ENCODE data around the gene KLHDC1.
"Not testable (repeated sequence)": the region's sequence is repeated elsewhere in the genome, so short reads cannot be mapped to it uniquely, and the experiment has no call there.

Gene KLHDC1, protein sequence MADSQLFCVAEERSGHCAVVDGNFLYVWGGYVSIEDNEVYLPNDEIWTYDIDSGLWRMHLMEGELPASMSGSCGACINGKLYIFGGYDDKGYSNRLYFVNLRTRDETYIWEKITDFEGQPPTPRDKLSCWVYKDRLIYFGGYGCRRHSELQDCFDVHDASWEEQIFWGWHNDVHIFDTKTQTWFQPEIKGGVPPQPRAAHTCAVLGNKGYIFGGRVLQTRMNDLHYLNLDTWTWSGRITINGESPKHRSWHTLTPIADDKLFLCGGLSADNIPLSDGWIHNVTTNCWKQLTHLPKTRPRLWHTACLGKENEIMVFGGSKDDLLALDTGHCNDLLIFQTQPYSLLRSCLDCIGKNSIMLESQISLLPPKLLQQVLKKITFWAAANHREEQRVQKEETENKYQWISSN

DNA sequence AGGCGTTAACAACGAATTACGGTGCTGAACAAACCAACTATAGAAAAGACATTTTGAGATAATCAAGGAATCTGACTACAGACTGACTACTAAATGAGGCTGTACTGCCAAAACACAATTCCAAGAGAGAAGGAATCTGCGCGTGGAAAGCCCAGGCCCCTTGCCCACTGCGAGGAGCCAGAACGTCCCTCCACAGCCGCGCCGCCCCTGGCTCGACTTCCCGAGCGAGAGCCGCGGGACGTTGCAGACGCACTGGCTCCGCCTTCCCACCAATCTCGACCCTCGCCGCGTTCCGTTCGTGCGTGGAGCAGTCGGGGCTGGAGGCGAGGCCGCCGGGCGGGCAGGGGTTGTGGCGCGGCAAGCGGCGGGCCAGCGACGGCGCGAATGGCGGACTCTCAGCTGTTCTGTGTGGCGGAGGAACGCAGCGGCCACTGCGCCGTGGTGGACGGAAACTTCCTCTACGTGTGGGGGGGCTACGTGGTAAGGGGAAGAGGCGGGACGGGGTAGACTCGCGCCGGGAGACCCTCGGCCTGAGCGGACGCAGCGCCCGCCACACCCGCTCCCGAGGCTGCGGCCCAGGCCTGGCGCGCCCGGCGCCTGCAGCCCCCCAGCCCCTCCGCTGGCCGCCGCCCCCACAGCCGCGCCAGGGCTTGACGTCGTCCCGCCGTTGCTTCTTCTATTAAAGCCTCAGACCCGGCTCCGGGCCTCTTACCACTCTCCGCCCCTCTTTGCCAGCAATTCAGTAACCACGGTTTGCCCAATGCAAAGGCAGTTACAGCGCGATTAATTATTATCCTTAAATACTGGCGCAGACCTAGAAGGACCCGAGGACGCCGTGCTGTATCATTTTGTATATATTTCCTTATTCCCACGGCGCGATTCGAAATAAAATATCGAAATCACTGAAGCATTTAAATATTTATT lies at the start of gene KLHDC1:
Gene KLHDC1, plus strand, starts transcription at position 310 of the 924 bp plus-strand sequence. Its CDS starts 75 bp downstream, at position 385.
- in situ Hi-C loops (cut with MboI; ENCODE audit: low sequenced_read_pairs): no loop called here

DNA sequence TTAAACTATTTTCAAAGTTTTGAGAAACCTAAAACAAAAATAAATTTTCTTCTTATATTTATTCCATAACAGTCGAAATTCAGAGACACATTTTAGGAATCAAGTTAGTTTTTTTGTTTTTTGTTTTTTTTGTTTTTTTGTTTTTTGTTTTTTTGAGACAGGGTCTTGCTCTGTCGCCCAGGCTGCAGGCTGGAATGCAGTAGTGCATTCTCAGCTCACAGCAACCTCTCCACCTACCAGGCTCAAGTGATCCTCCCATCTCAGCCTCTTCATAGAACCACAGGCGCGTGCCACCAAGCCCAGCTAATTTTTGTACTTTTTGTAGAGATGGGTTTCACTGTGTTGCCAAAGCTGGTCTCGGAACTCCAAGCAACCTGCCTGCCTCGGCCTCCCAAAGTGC lies 39.4 kb upstream of the KLHDC1 start:
- in situ Hi-C loops (cut with MboI; ENCODE audit: low sequenced_read_pairs): no loop called here

DNA sequence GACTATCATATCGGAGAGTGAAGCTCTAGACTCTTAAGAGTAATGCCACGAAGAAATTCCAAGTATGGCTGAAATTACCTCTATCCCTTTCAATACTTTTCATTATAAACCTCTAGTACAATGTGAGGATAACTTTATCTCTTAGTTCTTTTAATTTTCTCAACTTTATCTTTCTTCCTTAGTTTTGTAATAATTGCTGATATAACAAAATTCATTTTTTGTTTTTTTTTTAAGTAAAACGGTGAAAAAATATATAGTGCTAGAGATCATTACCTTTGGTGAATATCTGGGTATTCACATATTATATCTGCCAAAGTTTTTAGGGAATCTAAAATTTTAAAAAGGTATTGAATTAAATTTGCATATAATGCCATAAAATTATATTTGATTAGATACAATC lies 38.4 kb upstream of the KLHDC1 start:
- in situ Hi-C loops (cut with MboI; ENCODE audit: low sequenced_read_pairs): no loop called here

DNA sequence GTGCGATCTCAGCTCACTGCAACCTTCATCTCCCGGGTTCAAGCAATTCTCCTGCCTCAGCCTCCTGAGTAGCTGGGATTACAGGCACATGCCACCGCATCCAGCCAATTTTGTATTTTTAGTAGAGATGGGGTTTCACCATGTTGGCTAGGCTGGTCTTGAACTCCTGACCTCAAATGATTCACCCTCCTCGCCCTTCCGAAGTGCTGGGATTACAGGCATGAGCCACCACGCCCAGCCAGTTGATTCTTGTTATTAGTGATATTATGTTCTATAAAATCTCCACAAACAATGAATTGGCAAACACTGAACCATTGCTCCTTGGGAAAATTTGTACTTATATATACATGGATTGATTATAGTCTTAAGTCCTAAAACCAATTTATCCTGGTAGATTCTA lies 35.4 kb upstream of the KLHDC1 start:
- in situ Hi-C loops (cut with MboI; ENCODE audit: low sequenced_read_pairs): not testable (repeated sequence)

DNA sequence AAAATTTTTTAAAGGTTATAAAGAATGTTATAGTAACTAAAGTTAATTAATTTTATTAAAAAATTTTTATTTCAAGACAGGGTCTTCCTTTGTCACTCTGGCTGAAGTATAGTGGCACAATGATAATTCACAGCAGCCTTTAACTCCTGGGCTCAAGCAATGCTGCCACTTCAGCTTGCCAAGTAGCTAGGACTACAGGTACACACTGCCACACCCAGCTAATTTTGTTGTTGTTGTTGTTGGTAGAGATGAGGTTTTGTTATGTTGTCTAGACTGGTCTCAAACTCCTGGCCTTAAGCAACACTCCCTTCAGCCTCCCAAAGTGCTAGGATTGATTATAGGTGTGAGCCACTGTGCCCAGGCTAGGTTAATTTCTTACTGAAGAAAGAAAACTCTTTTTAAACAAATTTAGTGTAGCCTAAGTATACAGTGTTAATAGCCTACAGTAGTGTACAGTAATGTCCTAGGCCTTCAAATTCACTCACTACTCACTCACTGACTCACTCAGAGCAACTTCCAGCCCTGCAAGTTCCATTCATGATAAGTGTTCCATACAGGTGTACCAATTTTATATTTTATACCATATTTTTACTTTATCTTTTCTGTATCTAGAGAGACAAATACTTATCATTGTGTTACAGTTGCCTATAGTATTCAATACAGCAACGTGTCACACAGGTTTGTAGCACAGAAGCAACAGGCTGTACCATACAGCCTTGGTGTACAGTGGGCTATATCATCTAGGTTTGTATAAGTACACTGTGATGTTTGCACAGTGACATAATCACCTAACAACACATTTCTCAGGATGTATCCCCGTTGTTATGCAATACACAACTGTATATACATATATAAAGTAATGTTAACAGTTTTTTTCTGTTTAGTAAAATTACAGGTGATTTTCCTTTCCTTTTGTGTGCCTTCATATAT lies 33.1 kb upstream of the KLHDC1 start:
- in situ Hi-C loops (cut with MboI; ENCODE audit: low sequenced_read_pairs): no loop called here

DNA sequence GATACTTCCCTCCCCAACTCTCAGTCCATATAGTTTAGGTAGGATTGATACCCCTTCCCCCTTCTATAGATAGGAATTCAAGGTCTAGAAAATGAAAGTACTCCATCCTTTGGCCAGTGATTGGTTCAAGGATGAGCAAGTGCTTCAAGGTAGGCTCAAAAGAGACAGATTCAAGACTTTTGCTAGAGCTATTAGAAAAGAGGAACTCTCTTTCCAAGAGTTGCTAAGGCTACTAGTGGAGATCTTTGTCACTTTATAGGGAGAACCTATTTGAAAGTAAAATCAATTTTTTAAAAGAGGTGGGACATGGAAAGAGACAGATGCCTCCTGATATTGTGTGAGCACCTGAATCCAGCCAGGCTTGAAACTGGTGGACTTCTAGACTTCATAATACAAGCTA lies 22.4 kb upstream of the KLHDC1 start:
- in situ Hi-C loops (cut with MboI; ENCODE audit: low sequenced_read_pairs): no loop called here

DNA sequence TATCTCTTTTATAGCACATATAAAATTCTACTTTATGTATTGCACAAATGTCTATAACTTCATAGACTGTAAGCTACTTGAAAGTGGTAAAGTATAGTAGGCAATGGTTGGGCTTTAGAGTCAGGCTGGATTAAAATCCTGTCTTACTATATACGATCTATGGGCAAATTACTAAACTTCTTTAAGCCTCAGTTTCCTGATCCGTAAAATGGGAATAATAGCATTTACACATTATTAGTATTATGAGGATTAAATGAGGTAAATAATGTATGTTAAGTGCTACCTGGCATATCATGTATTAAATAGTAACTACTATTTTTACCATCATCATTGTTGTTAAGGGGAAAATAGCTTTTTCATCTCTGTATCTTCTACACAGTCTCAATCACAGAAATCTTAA lies 19.3 kb upstream of the KLHDC1 start:
- in situ Hi-C loops (cut with MboI; ENCODE audit: low sequenced_read_pairs): no loop called here

DNA sequence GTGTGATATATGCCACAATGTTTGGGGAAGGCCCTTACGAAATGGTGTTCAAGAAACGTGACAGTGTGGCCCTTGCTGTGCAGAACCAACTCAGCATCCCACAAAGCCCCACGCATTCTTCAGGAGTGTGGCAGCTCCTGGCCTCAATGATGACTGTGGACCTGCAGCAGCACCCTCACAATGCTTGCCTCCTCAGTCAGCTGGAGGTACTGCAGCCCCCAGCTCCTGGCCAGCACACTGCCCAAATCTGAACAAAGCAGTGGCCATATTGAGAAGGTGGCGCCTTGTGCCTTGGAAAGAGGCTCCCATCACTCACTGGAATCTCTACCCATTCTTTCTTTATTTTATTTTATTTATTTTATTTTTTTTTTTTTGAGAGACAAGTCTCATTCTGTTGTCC lies 15.3 kb upstream of the KLHDC1 start:
- in situ Hi-C loops (cut with MboI; ENCODE audit: low sequenced_read_pairs): no loop called here

DNA sequence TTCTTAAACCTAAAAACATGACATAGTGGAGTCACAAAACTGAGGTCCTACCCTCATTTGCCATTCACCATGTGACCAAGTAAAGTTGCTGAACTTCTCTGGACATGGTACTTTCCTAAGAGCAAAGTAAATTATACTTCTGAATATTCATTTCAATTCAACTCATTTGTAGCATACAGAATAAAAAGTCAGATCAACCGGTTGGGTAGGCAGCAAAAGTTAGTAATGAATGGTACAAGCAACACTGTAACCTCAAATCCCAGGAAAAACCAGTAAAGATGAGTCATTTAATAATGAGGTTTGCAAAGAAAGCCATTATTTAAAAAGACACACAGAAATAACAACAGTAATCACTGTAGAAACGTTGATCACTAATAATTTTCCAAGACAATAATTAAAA lies 13.6 kb upstream of the KLHDC1 start:
- in situ Hi-C loops (cut with MboI; ENCODE audit: low sequenced_read_pairs): no loop called here

DNA sequence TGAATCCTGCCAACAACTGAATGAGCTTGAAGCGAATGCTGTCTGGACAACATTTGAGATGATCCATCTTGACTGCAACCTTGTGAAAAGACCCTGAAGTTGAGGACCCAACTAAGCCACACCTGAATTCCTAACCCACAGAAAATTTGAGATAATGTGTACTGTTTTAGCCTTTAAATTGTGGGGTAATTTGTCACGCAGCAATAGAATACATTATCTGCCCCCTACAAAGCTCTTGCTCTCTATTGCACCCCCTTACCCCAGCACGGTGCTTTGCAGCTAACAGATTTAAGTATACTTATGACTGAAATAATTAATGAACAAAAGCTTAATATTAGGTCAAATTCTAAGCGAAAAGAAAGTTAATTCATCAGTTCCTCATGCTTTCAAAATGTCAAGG lies 6.5 kb upstream of the KLHDC1 start:
- in situ Hi-C loops (cut with MboI; ENCODE audit: low sequenced_read_pairs): no loop called here

DNA sequence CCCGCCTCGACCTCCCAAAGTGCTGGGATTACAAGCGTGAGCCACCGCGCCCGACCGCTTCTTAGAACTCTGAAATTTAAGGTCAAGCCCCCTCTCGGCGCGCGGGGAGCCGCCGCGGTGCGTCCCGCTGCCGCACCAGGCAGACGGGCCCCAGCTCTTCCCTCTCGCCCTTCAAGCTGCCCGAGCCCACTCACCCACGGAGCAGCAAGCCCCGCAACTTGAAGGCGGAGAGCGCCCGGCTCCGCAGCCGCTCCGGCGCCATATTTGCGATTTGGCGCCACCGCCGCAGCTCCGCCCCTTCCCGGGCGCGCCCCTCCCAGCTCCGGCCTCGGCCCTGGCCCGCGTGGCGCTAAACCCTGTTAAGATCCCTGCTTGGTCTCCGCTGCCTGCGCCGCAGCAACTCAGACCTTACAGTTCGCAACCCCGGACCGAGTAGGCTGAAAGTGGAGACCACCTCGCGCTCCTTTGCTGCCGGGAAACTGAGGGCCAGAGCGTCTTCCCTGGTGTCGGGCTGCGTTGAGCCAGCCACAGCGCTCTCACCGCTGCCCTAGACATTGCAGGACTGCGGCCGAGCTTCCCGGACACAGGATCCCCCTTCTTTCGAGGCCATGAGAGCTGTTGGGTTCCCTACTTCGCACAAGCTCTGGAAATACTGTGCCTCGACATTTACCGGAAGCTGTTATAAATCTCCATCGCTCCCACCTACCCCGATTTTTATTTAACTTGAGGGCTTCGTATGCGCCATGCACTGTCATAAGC lies 4.8 kb upstream of the KLHDC1 start, which contains the start of gene POLE2:
Gene POLE2, minus strand, starts transcription at position 273 of the 759 bp plus-strand sequence. Its CDS starts 11 bp downstream, at position 262.
- in situ Hi-C loops (cut with MboI; ENCODE audit: low sequenced_read_pairs): no loop called here

DNA sequence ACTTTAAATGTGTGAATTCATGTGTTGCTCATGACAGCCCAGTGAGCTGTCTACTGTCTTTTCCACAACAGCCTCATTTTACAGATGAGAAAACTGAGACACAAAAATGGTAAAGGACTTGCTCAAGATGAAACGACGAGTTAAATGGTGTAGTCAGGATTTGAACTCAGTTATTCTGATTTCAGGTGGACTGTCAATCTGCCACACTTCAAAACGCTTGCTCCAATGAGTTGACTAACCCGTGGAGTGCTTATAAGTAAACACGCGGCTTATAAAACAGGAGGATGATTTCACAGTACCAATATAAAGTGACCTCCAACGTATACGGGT lies 4.3 kb upstream of the KLHDC1 start:
- in situ Hi-C loops (cut with MboI; ENCODE audit: low sequenced_read_pairs): no loop called here

DNA sequence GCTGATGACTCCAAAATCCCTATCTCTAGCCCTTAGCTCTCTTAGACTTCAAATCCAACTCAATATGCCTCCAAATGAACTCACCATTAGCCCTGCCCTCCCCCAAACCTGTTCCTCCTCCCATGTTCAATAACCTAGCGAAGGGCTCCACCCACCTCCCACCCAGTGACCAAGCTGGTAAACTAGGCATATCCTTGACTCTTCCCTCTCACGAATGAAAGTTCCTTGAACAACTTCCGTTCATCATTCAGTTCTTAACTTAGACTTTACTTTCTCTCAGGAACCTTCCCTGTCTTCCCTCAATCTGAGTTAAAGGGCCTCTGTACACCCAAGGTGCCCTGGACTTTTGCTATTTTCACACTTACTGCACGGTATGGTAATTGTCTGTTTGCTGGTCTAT lies 1.9 kb upstream of the KLHDC1 start:
- in situ Hi-C loops (cut with MboI; ENCODE audit: low sequenced_read_pairs): no loop called here

DNA sequence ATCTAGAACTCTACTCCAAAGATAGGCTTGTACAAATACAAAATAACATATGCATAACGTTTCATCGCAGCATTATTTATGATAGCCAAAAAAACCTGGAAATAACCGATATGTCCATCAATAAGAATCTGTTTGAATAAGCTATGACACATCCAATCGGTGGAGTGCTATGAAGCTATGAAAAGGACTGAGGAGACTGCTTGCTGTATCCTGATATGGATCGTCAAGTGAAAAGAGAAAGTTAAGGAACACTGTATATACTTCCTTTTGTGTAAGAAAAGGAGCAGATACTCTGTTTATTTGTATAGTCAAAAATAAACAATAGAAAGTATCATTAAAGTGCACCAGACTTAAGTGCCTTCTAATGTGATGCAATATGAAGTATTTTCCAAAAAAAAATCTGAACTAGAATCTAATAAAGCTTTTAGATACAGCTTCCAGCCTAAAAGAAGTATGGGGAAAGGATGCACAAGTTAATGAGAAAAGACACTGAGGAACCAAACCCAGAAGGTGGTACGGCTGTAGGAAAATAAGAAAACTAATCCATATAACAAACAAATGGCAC lies 645 bp upstream of the KLHDC1 start:
- in situ Hi-C loops (cut with MboI; ENCODE audit: low sequenced_read_pairs): no loop called here

DNA sequence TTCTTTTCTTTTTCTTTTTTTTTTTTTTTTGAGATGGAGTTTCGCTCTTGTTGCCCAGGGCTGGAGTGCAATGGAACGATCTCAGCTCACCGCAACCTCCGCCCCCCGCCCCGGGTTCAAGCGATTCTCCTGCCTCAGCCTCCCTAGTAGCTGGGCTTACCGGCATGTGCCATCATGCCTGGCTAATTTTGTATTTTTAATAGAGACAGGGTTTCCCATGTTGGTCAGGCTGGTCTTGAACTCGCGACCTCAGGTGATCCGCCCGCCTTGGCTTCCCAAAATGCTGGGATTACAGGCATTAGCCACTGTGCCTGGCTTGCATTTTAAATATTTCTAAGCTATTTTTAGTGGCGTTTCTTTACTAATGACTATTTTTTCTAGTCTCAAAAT lies 810 bp downstream of the KLHDC1 start:
- in situ Hi-C loops (cut with MboI; ENCODE audit: low sequenced_read_pairs): not testable (repeated sequence)

DNA sequence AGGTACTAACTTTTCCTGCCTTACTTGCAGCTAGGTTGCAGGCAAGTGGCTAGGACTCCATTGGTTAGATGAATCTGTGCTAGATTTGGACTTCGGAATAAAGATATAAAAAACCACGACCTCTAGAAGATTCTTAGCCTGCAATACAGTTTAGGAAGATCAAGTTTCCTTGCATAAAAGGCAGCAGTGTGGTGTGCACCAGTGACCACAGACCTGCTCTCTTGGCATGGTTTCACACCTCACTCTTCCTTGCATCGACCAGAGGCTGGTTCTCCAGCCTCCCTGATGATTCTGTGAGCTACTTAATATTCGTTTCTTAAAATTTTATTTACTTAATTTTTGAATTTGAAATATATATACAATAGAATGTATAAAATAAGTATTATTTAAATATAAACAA lies 9.8 kb downstream of the KLHDC1 start:
- in situ Hi-C loops (cut with MboI; ENCODE audit: low sequenced_read_pairs): no loop called here

DNA sequence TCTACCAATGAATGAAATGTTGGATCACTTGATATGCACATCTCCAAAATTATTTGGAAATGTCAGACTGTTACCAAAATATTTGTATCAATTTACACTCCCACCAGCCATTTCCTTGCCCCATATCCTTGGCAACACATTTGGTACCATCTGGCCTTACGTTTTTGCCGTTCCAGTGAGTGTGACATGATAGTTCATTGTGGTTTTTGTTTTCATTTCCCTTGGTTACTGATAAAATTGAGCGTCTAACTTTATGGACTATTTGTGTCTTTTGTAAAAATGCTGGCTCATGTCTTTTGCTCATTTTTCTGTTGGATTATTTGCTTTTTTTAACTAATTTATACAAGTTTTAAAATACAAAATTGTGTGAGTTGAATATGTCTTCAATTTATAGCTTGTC lies 11.0 kb downstream of the KLHDC1 start:
- in situ Hi-C loops (cut with MboI; ENCODE audit: low sequenced_read_pairs): no loop called here

DNA sequence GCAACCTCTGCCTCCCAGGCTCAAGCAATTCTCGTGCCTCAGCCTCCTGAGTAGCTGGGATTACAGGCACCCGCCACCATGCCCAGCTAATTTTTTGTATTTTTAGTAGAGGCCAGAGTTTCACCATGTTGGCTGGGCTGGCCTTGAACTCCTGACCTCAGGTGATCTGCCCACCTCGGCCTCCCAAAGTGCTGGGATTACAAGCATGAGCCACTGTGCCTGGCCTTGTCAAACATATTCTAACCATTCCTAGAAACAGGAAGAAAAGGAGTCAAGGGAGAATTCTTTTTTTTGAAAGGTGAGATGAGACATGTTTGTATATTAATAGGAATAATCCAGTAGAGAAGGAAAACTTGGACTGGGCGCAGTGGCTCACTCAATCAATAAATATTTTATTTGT lies 11.6 kb downstream of the KLHDC1 start:
- in situ Hi-C loops (cut with MboI; ENCODE audit: low sequenced_read_pairs): not testable (repeated sequence)

DNA sequence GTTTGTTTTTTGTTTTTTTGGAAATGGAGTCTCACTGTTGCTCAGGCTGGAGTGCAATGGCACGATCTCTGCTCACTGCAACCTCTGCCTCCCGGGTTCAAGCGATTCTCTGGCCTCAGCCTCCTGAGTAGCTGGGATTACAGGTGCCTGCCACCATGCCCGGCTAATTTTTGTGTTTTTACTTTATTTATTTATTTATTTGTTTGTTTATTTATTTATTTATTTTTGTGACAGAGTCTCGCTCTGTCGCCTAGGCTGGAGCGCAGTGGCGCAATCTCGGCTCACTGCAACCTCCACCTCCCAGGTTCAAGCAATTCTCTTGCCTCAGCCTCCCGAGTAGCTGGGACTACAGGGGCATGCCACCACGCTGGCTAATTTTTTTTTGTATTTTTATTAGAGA lies 18.1 kb downstream of the KLHDC1 start:
- in situ Hi-C loops (cut with MboI; ENCODE audit: low sequenced_read_pairs): not testable (repeated sequence)

DNA sequence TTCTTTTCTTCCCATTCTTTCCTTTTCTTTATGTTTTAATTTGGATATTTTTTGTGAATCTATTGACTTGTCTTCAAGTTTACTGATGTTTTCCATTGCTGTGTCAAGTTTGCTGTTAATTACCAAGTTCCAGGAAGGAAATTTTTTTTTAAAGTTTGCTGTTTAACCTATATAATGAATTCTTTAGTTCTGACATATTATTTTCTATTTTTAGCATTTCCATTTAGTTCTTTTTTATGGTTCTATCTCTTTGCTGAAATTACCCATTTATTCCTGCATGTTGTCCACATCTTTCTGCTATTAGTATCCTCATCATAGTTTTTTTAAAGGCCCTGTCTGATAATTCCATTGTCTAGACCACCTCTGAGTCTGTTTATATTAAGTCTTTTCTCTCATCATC lies 27.8 kb downstream of the KLHDC1 start:
- in situ Hi-C loops (cut with MboI; ENCODE audit: low sequenced_read_pairs): no loop called here
